ENCODE data around the gene ODF2.

- TF ChIP-seq TCF12 (IDR thresholded peaks at IDR 0.05) (no peak), EZH2phosphoT487 (IDR thresholded peaks at IDR 0.05; ENCODE audit: borderline replicate concordance, low read depth) (no peak), RAD21 (IDR thresholded peaks at IDR 0.05; ENCODE audit: low read length) (no peak), IRF3 (IDR thresholded peaks at IDR 0.05; ENCODE audit: low read depth, low read length) (no peak), FOXM1 (IDR thresholded peaks at IDR 0.05; ENCODE audit: low read depth) (no peak), CTCF (IDR thresholded peaks at IDR 0.05) (no peak), MAX (IDR thresholded peaks at IDR 0.05; ENCODE audit: low read depth) (no peak), REST (IDR thresholded peaks at IDR 0.05; ENCODE audit: low read depth, low read length) (no peak), EP300 (IDR thresholded peaks at IDR 0.05; ENCODE audit: borderline replicate concordance in 1 of 2, low read depth in 1 of 2, low read length in 1 of 2) (no peak), TAF1 (IDR thresholded peaks at IDR 0.05; ENCODE audit: borderline replicate concordance, low read depth, low read length) (no peak), ZBTB33 (IDR thresholded peaks at IDR 0.05; ENCODE audit: borderline replicate concordance, low read depth) (no peak), SMC3 (IDR thresholded peaks at IDR 0.05; ENCODE audit: low read depth, low read length) (no peak), ELF1 (IDR thresholded peaks at IDR 0.05) (no peak), GATA2 (CRISPR knock-in tag; IDR thresholded peaks at IDR 0.05) (no peak)
Measured at GRCh38 chr9:128459011-128459410, 3.2 kb downstream of the ODF2 start.
